Measurements from ENCODE around the gene CHPT1.

DNA sequence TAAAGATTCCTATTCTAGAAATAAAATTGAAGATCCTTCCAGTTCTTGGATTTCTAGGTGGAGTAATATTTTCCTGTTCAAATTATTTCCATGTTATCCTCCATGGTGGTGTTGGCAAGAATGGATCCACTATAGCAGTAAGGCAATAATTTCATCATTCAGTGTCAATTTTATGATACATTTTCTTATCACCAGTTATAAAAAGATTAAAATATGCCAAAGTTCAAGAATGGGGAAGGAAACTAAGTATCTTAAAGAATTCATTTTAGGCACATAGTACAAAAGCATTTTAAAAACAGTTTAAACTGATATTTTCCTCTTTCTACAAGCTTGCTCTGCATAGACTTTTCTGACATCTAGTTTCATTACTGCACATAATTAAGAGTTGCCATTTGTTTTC is 22.7 kb downstream of the CHPT1 start:
- TF ChIP-seq, protein P1, sequence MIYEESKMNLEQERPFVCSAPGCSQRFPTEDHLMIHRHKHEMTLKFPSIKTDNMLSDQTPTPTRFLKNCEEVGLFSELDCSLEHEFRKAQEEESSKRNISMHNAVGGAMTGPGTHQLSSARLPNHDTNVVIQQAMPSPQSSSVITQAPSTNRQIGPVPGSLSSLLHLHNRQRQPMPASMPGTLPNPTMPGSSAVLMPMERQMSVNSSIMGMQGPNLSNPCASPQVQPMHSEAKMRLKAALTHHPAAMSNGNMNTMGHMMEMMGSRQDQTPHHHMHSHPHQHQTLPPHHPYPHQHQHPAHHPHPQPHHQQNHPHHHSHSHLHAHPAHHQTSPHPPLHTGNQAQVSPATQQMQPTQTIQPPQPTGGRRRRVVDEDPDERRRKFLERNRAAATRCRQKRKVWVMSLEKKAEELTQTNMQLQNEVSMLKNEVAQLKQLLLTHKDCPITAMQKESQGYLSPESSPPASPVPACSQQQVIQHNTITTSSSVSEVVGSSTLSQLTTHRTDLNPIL (CRISPR knock-in tag; IDR thresholded peaks at IDR 0.05; ENCODE audit: low read depth) = no peak
- TF ChIP-seq ZNF565 (CRISPR knock-in tag; conservative IDR thresholded peaks at IDR 0.05; ENCODE audit: low read depth) (no peak), ZFP30 (CRISPR knock-in tag; IDR thresholded peaks at IDR 0.05) (no peak), OSR1 (CRISPR knock-in tag; IDR thresholded peaks at IDR 0.05) (no peak), TCF4 (CRISPR knock-in tag; IDR thresholded peaks at IDR 0.05; ENCODE audit: borderline replicate concordance) (no peak), ZNF70 (CRISPR knock-in tag; IDR thresholded peaks at IDR 0.05) (no peak)
- TF ChIP-seq, protein P2, sequence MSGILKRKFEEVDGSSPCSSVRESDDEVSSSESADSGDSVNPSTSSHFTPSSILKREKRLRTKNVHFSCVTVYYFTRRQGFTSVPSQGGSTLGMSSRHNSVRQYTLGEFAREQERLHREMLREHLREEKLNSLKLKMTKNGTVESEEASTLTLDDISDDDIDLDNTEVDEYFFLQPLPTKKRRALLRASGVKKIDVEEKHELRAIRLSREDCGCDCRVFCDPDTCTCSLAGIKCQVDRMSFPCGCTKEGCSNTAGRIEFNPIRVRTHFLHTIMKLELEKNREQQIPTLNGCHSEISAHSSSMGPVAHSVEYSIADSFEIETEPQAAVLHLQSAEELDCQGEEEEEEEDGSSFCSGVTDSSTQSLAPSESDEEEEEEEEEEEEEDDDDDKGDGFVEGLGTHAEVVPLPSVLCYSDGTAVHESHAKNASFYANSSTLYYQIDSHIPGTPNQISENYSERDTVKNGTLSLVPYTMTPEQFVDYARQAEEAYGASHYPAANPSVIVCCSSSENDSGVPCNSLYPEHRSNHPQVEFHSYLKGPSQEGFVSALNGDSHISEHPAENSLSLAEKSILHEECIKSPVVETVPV (CRISPR knock-in tag; IDR thresholded peaks at IDR 0.05) = no peak
- TF ChIP-seq, protein P3, sequence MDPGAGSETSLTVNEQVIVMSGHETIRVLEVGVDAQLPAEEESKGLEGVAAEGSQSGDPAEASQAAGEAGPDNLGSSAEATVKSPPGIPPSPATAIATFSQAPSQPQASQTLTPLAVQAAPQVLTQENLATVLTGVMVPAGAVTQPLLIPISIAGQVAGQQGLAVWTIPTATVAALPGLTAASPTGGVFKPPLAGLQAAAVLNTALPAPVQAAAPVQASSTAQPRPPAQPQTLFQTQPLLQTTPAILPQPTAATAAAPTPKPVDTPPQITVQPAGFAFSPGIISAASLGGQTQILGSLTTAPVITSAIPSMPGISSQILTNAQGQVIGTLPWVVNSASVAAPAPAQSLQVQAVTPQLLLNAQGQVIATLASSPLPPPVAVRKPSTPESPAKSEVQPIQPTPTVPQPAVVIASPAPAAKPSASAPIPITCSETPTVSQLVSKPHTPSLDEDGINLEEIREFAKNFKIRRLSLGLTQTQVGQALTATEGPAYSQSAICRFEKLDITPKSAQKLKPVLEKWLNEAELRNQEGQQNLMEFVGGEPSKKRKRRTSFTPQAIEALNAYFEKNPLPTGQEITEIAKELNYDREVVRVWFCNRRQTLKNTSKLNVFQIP (CRISPR knock-in tag; IDR thresholded peaks at IDR 0.05; ENCODE audit: borderline replicate concordance, low read depth) = no peak
- TF ChIP-seq, protein P4, sequence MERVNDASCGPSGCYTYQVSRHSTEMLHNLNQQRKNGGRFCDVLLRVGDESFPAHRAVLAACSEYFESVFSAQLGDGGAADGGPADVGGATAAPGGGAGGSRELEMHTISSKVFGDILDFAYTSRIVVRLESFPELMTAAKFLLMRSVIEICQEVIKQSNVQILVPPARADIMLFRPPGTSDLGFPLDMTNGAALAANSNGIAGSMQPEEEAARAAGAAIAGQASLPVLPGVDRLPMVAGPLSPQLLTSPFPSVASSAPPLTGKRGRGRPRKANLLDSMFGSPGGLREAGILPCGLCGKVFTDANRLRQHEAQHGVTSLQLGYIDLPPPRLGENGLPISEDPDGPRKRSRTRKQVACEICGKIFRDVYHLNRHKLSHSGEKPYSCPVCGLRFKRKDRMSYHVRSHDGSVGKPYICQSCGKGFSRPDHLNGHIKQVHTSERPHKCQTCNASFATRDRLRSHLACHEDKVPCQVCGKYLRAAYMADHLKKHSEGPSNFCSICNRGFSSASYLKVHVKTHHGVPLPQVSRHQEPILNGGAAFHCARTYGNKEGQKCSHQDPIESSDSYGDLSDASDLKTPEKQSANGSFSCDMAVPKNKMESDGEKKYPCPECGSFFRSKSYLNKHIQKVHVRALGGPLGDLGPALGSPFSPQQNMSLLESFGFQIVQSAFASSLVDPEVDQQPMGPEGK (CRISPR knock-in tag; IDR thresholded peaks at IDR 0.05; ENCODE audit: borderline replicate concordance) = no peak
